Ovary (tissue), 9 donors: Measurements from ENCODE around the gene CFAP73. TPM values are rescaled to one million over a fixed set of nuclear protein-coding genes. Genes with fewer than 3 reads are reported as not detected.

Experiments
- DNase-seq, 5 donors: peaks; one replicate each; pipeline ENCODE4 v3.0.0-alpha.2; 2019 to 2020
- H3K27ac ChIP-seq, 2 donors: fragments of 200-600 bp; one replicate each; pipeline versions ENCODE4 v1.5.1 to v1.8.0; 2019 to 2022
- H3K27me3 ChIP-seq: fragments of 200-600 bp; one replicate; pipeline ENCODE4 v1.8.0; 2022
- H3K36me3 ChIP-seq: fragments of 200-600 bp; sonication (generic); one replicate; pipeline ENCODE4 v1.5.1; 2019
- H3K4me1 ChIP-seq: one replicate; pipeline ENCODE4 v1.8.1; 2013; ENCODE audit warnings: mild to moderate bottlenecking, moderate library complexity; ENCODE audit not compliant: insufficient read depth
- H3K4me3 ChIP-seq: fragments of 200-600 bp; sonication (generic); one replicate; pipeline ENCODE4 v1.5.1; 2017
- H3K9me3 ChIP-seq, 2 donors: fragments of 200-600 bp in 1 of 2; sonication (generic) in 1 of 2; one replicate each; pipeline versions ENCODE4 v1.5.1 to v1.8.1; 2013 to 2019; ENCODE audit warnings: mild to moderate bottlenecking in 1 of 2, moderate library complexity in 1 of 2
- CTCF ChIP-seq, 3 donors: fragments of 450-650 bp in 2 of 3; fragments of 200-600 bp in 1 of 3; IDR thresholded peaks; one replicate each; pipeline versions ENCODE4 v1.5.1 to v1.8.0; 2016 to 2022; ENCODE audit warnings: antibody characterized with exemption in 3 of 3, mild to moderate bottlenecking in 1 of 3
- EP300 ChIP-seq: sonication (generic); formaldehyde crosslinking; IDR thresholded peaks from one replicate; pipeline ENCODE4 v1.6.1; 2017; ENCODE audit warnings: antibody characterized with exemption
- POLR2A ChIP-seq: fragments of 450-650 bp; IDR thresholded peaks from one replicate; pipeline ENCODE4 v1.6.1; 2017; ENCODE audit warnings: antibody characterized with exemption, mild to moderate bottlenecking, moderate library complexity
- WGBS, 3 donors: extraction: QIAGEN DNeasy Blood & Tissue Kit in 1 of 3; methylation state at CpG; one replicate each; pipeline versions ENCODE4 v1.1.5 to v1.1.7; 2013 to 2017; 5-methylcytosine and 5-hydroxymethylcytosine counted together
- intact Hi-C, 4 donors: fragments of 100-400 bp; cut with DNase I; formaldehyde crosslinking; loops; one replicate each; pipeline versions ENCODE4 v1.11.0 to v1.15.1; 2022 to 2023
- polyA plus RNA-seq, 2 donors: library from polyadenylated mRNA; stranded (reverse); fragments of 200-250 nt in 1 of 2; fragments of 350-450 nt in 1 of 2; fragmentation: Illumina TruSeq in 1 of 2; extraction: RNeasy Lipid Tissue Mini Kit (QIAGEN cat#74804) in 1 of 2; gene quantifications; one replicate each; pipeline ENCODE4 v1.2.3, GENCODE V29; 2013 to 2014
- total RNA-seq, 7 donors: library from RNA; depleted of rRNA in 2 of 7; stranded (reverse); fragments of >200 nt in 2 of 7; fragmentation: NEBNext Ultra II Directional in 3 of 7; extraction: Animal tissue kit (Norgen Biotek cat#: 25700) in 3 of 7; gene quantifications; one replicate each; pipeline versions ENCODE4 v1.1.0 to v1.2.4, GENCODE V29; 2016 to 2023
- donor health status: DM: no; HTN: no; CAD: no; lungs with moderate emphysema.
- donor health status: DM: no; HTN: no; CAD: no.
- donor health status: Bipolar disorder and iron deficiency.
- donor health status: DM: yes; HTN: yes; CAD: no.
- donor health status: DM: no; HTN: no; CAD: no.
- donor health status: DM: yes; HTN: yes; CAD: no.

Gene CFAP73
- total and polyA plus RNA-seq, 9 donors: 0.15 to 38.3 (median 1.5) TPM; not detected in 3

DNA sequence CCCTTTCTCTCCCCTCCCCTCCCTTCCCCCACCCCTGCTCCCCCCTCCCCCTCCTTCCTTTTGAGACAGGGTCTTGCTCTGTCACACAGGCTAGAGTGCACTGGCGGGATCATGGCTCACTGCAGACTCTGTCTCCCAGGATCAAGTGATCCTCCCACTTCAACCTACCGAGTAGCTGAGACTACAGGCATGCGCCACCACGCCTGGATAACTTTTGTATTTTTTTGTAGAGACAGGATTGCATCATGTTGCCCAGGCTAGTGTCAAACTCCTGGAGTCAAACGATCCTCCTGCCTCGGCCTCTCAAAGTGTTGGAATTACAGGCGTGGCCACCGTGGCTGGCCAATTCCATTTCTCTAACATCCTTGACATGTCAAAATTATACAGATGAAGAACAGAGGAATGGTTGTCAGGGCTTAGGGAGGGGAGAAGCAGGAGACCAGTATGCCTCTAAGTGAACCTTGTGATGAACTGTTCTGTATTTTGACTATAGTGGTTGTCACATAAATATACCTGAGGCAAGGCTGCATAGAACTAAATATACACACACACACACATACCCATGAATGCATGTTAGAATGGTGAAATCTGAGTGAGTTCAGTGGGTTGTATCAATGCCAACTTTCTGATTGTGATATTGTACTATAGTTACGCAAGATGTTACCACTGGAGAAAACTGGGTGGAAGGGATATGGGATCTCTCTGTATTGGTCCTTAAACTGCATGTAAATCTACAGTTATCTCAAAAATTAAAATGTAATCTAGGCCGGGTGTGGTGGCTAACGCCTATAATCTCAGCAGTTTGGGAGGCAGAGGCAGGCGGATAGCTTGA is 3.6 kb upstream of the CFAP73 start:
- TF ChIP-seq POLR2A: no peak
- TF ChIP-seq EP300: no peak
- no peak for TF ChIP-seq CTCF (IDR thresholded peaks at IDR 0.05)
- no peaks in the 10 kb centered on the region for H3K9me3 ChIP-seq
- H3K36me3 ChIP-seq: no peaks in the 10 kb centered on the region
- intact Hi-C loops: no loop called here
- WGBS, 3 donors: 70 to 77% (median 72%) methylated on average over 12 of the region's 12 CpGs
- H3K27me3 ChIP-seq: no peaks in the 10 kb centered on the region
- H3K4me1 ChIP-seq: no peaks in the 10 kb centered on the region
- H3K4me3 ChIP-seq: no peak overlapping the region
- no peak for DNase-seq
- no peak overlapping the region for H3K27ac ChIP-seq

- DNase-seq: no peak
- TF ChIP-seq CTCF (IDR thresholded peaks at IDR 0.05): no peak
- no peak for TF ChIP-seq POLR2A
- TF ChIP-seq EP300: no peak
- Histone ChIP-seq H3K4me1 (no peaks in the 10 kb centered on the region), H3K4me3 (no peak overlapping the region), H3K9me3 (no peaks in the 10 kb centered on the region), H3K27ac (no peak overlapping the region), H3K36me3 (no peaks in the 10 kb centered on the region), H3K27me3 (no peaks in the 10 kb centered on the region)
- intact Hi-C loops: no loop called here
- 75 to 87% (median 77%) methylated on average over 2 of the region's 2 CpGs for WGBS, 3 donors
Measured at GRCh38 chr12:113146999-113147398, 2.5 kb upstream of the CFAP73 start.

DNA sequence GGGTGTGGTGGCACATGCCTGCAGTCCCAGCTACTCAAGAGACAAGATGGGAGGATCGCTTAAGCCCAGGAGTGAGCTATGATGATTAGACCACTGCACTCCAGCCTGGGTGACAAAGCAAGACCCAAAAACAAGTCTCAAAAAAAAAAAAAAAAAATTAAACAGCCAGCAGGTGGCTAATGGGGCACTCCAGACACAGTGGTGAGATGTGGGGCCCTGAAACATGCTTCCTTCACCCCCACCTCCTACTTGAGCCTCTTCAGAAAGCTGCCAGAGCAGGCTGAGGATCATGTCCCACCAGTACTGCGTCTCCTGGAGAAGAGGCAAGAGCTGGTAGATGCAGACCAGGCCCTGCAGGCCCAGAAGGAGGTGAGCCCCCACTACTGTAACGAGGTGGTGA is 2.1 kb downstream of the CFAP73 start:
- no peaks in the 10 kb centered on the region for H3K27me3 ChIP-seq
- no peaks in the 10 kb centered on the region for H3K36me3 ChIP-seq
- no peaks in the 10 kb centered on the region for H3K9me3 ChIP-seq
- DNase-seq: no peak
- TF ChIP-seq CTCF (IDR thresholded peaks at IDR 0.05) (no peak), POLR2A (no peak), EP300 (no peak)
- no peak overlapping the region for H3K4me3 ChIP-seq
- 88 to 95% (median 91%) methylated on average over 3 of the region's 3 CpGs for WGBS, 3 donors
- intact Hi-C loops: no loop called here
- H3K4me1 ChIP-seq: peaks cover 2% of the 10 kb centered on the region
- H3K27ac ChIP-seq: no peak overlapping the region

- intact Hi-C loops: no loop called here
- 18 to 23% (median 20%) methylated on average over 9 of the region's 9 CpGs for WGBS, 3 donors
- no peaks in the 10 kb centered on the region for H3K9me3 ChIP-seq
- DNase-seq: no peak
- no peaks in the 10 kb centered on the region for H3K27me3 ChIP-seq
- TF ChIP-seq POLR2A (no peak), CTCF (IDR thresholded peaks at IDR 0.05) (no peak), EP300 (no peak)
- H3K36me3 ChIP-seq: no peaks in the 10 kb centered on the region
- H3K4me1 ChIP-seq: peaks cover 2% of the 10 kb centered on the region
- no peak overlapping the region for H3K27ac ChIP-seq
- H3K4me3 ChIP-seq: no peak overlapping the region
Measured at GRCh38 chr12:113152196-113152834, 2.8 kb downstream of the CFAP73 start.
